Measurements from ENCODE around the gene GADD45GIP1.
"Not testable (repeated sequence)": the region's sequence is repeated elsewhere in the genome, so short reads cannot be mapped to it uniquely, and the experiment has no call there.

Gene GADD45GIP1

DNA sequence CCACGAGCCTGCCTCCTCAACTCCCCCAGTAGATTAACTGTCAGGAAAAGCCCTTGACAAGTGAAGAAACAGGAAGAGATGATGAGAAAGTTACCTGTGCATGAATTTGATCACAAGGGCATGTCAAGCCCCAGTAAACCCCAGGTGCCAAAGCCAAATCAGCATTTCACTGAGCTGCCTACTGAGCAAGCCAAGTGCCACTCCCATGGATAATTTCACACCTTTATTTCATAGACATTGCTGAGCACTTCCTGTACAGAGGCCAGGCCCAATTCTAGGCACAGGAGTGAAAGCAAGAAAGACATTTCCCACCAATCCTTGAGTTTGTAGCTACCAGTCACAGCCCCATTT, 2.4 kb downstream of the GADD45GIP1 start:
- peak overlapping the region; percentile 81 for H3K27ac Mint-ChIP-seq
- no peaks in the 10 kb centered on the region for H3K27me3 Mint-ChIP-seq
- peaks cover 31% of the 10 kb centered on the region for H3K4me1 Mint-ChIP-seq (ENCODE audit: low read depth)
- peak overlapping the region; percentile 92 for H3K4me3 Mint-ChIP-seq
- H3K36me3 Mint-ChIP-seq = peaks cover 4% of the 10 kb centered on the region
- H3K9me3 Mint-ChIP-seq (ENCODE audit: low read depth) = no peaks in the 10 kb centered on the region

DNA sequence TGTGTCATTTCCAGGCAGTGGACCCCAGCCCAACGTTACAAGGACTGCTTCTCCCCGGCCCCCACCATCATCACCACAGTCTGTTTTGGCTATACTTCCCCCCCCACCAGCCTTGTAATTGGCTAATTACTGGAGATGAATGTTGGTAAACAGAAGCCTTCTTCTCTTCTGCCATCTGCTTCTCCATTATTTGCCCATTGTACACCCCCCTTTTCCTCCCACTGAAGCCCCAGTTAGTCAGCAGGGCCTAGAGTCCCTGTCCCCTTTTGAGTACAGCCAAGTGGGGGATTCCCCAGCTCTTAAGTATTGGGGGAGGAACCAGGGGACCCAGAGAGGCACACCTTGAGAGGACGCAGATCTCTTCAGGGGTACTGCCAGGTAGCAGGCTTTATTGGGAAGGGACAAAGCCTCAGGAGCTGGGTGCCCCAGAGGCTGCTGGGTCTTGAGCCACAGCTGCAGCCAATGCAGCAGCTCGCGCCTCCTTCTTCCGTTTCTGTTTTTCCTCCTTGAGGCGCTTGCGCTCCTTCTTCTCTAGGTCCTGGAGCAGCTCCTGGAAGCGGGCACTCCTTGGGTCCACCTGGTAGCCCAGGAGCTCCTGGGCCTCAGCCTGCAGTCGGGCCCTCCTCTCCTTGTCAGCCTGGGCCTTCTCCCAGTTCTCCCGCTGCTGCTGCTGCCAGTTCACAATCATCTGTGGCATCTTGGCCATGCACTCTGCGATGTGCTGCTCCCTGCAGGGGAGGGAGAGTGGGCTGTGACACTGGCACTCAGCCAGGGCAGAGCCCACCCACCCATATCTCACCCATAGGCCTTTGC, 3.0 kb downstream of the GADD45GIP1 start:
- H3K4me3 Mint-ChIP-seq = peak overlapping the region; percentile 92
- H3K9me3 Mint-ChIP-seq (ENCODE audit: low read depth) = no peaks in the 10 kb centered on the region
- H3K36me3 Mint-ChIP-seq = peaks cover 4% of the 10 kb centered on the region
- peak overlapping the region; percentile 81 for H3K27ac Mint-ChIP-seq
- H3K27me3 Mint-ChIP-seq = no peaks in the 10 kb centered on the region
- H3K4me1 Mint-ChIP-seq (ENCODE audit: low read depth) = peaks cover 31% of the 10 kb centered on the region

DNA sequence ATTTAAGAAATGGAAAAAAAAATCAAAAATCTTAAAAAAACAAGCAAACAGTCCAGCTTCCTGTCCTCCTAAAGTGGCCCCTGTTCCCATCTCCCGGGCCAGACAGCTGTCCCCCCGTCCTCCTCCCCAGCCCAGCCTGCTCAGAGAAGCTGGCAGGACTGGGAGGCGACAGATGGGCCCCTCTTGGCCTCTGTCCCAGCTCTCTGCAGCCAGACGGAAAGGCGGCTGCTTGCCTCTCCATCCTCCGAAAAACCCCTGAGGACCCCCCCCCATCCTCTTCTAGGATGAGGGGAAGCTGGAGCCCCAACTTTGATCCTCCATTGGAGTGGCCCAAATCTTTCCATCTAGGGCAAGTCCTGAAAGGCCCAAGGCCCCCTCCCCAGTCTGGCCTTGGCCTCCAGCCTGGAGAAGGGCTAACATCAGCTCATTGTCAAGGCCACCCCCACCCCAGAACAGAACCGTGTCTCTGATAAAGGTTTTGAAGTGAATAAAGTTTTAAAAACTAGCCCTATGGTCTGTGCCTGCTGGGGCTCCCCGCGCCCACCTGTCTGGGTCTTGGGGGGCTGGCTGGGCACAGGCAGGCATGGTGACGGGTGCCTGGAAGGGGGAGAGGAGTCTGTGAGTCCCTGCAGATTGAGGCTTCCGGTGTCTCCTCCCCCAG, 3.8 kb downstream of the GADD45GIP1 start:
- H3K9me3 Mint-ChIP-seq (ENCODE audit: low read depth) = no peaks in the 10 kb centered on the region
- H3K36me3 Mint-ChIP-seq = peaks cover 4% of the 10 kb centered on the region
- H3K4me1 Mint-ChIP-seq (ENCODE audit: low read depth) = peaks cover 33% of the 10 kb centered on the region
- H3K27ac Mint-ChIP-seq = no peak overlapping the region
- H3K4me3 Mint-ChIP-seq = no peak overlapping the region
- H3K27me3 Mint-ChIP-seq = no peaks in the 10 kb centered on the region

DNA sequence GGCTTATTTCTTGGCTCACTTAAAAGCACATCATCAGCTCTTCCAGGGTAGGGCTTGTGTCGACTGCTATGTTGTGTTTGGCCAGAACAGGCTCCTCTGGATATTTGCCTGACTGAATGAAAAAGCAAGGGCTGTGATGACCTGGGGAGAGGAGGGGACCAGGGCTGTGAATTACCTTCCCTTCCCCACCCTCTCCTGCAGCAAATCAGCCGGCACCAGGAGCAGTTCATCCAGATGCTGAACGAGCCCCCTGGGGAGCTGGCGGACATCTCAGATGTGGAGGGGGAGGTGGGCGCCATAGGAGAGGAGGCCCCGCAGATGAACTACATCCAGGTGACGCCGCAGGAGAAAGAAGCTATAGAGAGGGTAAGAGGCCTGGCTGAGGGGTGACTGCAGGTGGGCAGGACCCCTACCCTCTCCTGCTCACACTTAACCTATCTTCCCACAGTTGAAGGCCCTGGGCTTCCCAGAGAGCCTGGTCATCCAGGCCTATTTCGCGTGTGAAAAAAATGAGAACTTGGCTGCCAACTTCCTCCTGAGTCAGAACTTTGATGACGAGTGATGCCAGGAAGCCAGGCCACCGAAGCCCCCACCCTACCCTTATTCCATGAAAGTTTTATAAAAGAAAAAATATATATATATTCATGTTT, 4.4 kb downstream of the GADD45GIP1 start:
- Mint-ChIP-seq H3K36me3 (peaks cover 6% of the 10 kb centered on the region), H3K27me3 (no peaks in the 10 kb centered on the region), H3K27ac (peak overlapping the region; percentile 46), H3K4me3 (no peak overlapping the region), H3K4me1 (ENCODE audit: low read depth) (peaks cover 34% of the 10 kb centered on the region), H3K9me3 (ENCODE audit: low read depth) (no peaks in the 10 kb centered on the region)

- not testable (repeated sequence) for H3K27me3 Mint-ChIP-seq; H3K36me3 Mint-ChIP-seq; H3K9me3 Mint-ChIP-seq (ENCODE audit: low read depth); H3K4me3 Mint-ChIP-seq
- H3K27ac Mint-ChIP-seq = peak overlapping the region; percentile 41
- peaks cover 35% of the 10 kb centered on the region for H3K4me1 Mint-ChIP-seq (ENCODE audit: low read depth)
Observed at GRCh38 chr19:12952050-12952449, 5.0 kb downstream of the GADD45GIP1 start.

GRCh38 chr19:12949363-12950283, 7.4 kb downstream of the GADD45GIP1 start:
- H3K36me3 Mint-ChIP-seq = peaks cover 8% of the 10 kb centered on the region
- H3K27me3 Mint-ChIP-seq = no peaks in the 10 kb centered on the region
- peak overlapping the region; percentile 30 for H3K4me3 Mint-ChIP-seq

GRCh38 chr19:12948612-12949362, 8.2 kb downstream of the GADD45GIP1 start:
- Mint-ChIP-seq H3K9me3 (ENCODE audit: low read depth) (no peaks in the 10 kb centered on the region), H3K36me3 (peaks cover 8% of the 10 kb centered on the region), H3K4me3 (peak overlapping the region; percentile 42), H3K4me1 (ENCODE audit: low read depth) (peaks cover 29% of the 10 kb centered on the region), H3K27ac (peak overlapping the region; percentile 22), H3K27me3 (no peaks in the 10 kb centered on the region)

More at GRCh38 chr19:12949363-12950283, 7.4 kb downstream of the GADD45GIP1 start:
- Mint-ChIP-seq H3K9me3 (ENCODE audit: low read depth) (no peaks in the 10 kb centered on the region), H3K27ac (peak overlapping the region; percentile 86), H3K4me1 (ENCODE audit: low read depth) (peaks cover 31% of the 10 kb centered on the region)

- Mint-ChIP-seq H3K27me3 (no peaks in the 10 kb centered on the region), H3K4me1 (ENCODE audit: low read depth) (peaks cover 35% of the 10 kb centered on the region), H3K27ac (peak overlapping the region; percentile 70), H3K36me3 (peaks cover 8% of the 10 kb centered on the region), H3K9me3 (ENCODE audit: low read depth) (no peaks in the 10 kb centered on the region), H3K4me3 (peak overlapping the region; percentile 57)
Observed at GRCh38 chr19:12947702-12948611, 9.1 kb downstream of the GADD45GIP1 start.

DNA sequence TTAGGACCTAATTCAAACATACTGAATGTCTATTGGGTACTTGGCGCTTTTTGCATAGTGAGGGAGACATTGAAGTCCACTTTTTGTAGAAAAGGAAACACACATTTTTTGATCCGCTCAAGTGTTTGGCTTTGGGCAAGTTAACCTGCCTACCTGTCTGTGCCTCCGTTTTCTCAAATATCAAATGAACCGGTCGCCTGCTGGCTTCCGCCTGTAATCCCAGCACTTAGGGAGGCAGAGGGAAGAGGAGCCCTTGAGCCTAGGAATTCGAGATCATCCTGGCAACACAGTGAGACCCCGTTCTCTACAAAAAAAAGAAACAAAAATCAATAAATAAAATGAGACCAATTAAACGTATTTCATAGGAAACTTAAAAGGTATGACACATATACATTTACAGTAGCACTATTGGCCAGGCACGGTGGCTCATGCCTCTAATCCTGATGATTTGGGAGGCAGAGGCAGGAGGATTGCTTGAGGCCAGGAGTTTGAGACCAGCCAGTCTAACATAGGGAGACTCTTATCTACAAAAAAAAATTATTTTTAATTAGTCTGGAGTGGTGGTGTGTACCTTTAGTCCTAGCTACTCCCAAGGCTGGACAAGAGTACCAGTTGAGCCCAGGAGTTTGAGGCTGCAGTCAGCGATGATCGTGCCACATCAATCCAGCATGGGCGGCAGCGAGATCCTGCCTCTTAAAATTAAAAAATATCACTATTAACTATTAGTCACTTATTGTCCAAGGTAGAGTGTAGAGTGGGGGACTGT, 10.1 kb downstream of the GADD45GIP1 start:
- no peaks in the 10 kb centered on the region for H3K27me3 Mint-ChIP-seq
- peak overlapping the region; percentile 92 for H3K27ac Mint-ChIP-seq
- no peaks in the 10 kb centered on the region for H3K9me3 Mint-ChIP-seq (ENCODE audit: low read depth)
- H3K4me3 Mint-ChIP-seq = peak overlapping the region; percentile 91
- H3K36me3 Mint-ChIP-seq = peaks cover 8% of the 10 kb centered on the region
- H3K4me1 Mint-ChIP-seq (ENCODE audit: low read depth) = peaks cover 41% of the 10 kb centered on the region

GRCh38 chr19:12946092-12946721, 10.8 kb downstream of the GADD45GIP1 start:
- Mint-ChIP-seq H3K4me1 (ENCODE audit: low read depth) (peaks cover 44% of the 10 kb centered on the region), H3K36me3 (peaks cover 8% of the 10 kb centered on the region), H3K9me3 (ENCODE audit: low read depth) (no peaks in the 10 kb centered on the region)

DNA sequence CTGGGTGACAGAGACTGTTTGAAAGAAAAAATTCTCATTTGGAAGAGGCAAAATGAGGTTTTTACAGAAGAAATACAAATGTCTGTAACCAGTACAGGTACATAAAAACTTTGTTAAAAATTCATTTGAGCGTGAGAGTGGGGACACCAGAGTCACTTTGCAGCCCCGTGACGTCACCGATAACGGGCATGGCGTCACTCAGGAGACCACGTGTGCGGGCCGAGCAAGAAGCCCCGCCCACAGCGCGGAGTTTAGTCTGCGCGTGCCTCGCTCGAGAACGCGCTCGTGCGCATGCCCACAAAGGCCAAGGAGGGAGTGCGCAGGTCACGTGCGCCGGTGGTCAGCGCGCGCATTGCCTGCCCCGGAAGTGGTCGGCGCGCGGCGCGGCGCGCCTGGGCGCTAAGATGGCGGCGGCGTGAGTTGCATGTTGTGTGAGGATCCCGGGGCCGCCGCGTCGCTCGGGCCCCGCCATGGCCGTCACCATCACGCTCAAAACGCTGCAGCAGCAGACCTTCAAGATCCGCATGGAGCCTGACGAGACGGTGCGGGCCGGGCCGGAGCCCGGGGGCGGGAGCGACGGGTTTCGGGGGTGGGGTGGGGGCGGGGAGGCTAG, 11.4 kb downstream of the GADD45GIP1 start, which contains the start of gene RAD23A:
Gene RAD23A (plus strand): TSS at position 384 of the 613 bp plus-strand sequence. CDS start 87 bp downstream, at position 471.
- H3K9me3 Mint-ChIP-seq (ENCODE audit: low read depth) = no peaks in the 10 kb centered on the region
- peak within 1 kb of the TSS; percentile 91 for H3K4me3 Mint-ChIP-seq
- no peaks in the 10 kb centered on the region for H3K27me3 Mint-ChIP-seq
- H3K27ac Mint-ChIP-seq = peak within 1 kb of the TSS; percentile 94
- H3K36me3 Mint-ChIP-seq = peaks cover 8% of the 10 kb centered on the region
- H3K4me1 Mint-ChIP-seq (ENCODE audit: low read depth) = peaks cover 49% of the 10 kb centered on the region

More at GRCh38 chr19:12946092-12946721, 10.8 kb downstream of the GADD45GIP1 start:
- H3K27me3 Mint-ChIP-seq = no peaks in the 10 kb centered on the region
- peak overlapping the region; percentile 92 for H3K27ac Mint-ChIP-seq
- peak overlapping the region; percentile 91 for H3K4me3 Mint-ChIP-seq
